Fibroblast of the conjunctiva (primary cell): Measurements from ENCODE around the gene SLC6A6.

Source experiments
- DNase-seq: peaks from one replicate; pipeline ENCODE4 v3.0.0-alpha.2; 2010; ENCODE audit warnings: low read depth

The SLC6A6 gene

GRCh38 chr3:14422016-14422963 lies 19.9 kb downstream of the SLC6A6 start:
- no peak for DNase-seq

DNA sequence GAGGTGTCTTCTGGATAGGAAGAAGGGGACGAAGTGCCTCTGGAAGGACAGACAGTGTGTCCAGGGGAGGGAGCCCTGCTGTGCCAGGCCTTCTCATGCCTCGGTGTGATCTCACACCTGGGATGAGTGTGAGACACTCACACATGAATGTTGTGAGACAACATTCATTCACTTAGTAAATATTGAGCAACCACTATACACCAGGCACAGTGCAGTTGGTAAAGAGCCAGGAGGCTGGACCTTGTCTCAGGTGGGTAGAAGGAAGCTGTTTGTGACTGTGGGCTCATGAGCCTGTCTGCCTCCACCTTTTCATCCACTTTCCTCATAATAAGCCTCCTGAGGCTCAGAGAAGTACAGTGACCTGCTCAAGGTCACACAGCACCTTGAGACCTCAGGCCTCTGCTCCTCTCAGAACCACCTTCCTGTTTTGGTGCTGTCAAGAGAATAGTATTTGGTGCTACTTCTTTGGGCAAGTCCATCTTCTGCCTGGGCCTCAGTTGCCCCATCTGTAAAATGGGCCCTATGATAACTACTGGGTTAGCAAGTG lies 20.9 kb downstream of the SLC6A6 start:
- no peak for DNase-seq

GRCh38 chr3:14423963-14424362 lies 21.6 kb downstream of the SLC6A6 start:
- DNase-seq, result no peak

DNA sequence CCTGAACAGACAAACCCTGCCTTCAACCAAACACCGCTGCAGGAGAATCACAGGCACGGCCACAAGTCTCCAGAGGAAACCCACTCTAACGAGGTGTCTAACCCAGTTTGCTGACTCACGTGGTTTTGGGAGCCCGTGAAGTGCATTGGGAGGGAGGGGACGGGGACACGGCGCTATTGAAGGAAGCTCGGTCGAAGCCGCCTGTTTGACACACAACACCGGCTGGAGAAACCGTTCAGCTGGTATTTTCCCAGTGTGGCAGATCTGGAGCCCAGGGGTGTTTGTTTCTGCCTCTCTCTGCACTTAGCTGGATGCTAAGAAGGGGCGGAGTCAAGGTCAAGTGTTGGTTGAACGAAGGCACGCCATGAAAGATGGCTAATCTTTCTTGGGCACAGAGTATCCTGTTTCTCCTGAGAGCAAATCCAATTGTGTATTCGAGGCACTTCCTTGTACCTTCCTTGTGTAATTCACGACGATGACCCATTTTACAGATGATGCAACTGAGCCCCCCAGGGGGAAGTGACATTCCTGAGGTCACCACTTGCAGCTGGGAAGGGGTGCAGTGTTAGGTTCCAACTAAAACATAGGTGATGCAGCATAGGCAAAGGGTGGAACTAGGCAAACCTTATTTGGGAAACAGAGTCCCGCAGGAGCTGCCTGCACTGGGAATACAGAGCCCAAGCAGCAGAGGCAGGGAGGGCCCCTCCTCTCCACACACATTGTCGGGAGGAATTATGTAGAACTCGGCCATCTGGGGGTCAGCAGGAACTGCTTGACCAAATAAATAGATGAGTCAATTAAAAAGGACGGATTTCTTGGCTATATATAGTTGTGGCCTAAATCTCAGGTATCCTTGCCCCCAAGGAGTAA lies 22.5 kb downstream of the SLC6A6 start:
- DNase-seq, result no peak

DNA sequence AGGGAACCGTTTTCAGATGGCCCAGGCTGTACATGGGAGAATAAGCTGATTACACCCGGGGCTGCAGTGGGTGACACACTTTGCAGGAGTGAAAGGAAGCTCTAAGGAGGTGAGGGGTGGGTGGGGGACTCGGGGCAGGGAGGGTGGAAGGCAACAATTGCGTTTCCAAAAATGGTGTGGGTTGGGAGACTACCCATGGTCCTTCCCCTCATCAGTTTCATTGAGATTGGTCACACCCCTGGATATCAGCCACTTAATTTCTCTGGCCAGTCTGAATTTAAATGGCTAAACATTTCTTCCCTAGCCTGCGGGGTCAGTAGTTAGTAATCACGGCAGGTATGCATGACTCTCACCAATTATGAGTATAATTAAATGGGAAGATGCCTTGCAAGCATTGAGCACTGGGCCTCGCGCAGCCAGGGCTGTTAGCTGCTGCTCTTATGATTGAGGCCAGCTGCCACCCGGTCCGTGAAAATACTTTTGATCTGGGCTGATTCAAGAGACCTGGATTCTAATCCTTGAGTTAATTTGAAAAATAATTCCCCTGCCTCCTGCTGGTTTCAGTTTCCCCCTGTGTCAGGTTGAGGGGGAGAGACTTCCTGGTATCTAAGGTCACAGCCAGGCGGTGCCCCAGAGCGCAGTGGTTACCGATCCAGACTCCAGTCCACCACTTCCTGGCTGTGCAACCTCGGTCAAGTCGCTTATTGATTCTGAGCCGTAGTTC lies 23.3 kb downstream of the SLC6A6 start:
- DNase-seq, result no peak

DNA sequence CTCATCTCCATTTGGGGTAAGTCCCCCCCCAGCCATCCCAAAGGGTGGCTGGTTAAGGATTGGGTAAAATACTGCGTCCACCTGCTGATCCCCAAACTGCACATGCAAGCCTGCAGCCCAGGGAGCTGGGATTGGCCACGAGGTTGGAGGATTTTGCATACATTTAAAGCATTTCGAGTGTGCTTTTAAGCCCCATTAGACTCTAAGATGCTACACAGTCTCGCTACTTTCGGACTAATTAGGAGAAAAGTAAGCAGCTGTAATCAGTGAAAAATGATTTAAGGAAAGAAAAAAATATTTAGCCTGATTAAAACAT lies 23.9 kb downstream of the SLC6A6 start:
- DNase-seq, result no peak

DNA sequence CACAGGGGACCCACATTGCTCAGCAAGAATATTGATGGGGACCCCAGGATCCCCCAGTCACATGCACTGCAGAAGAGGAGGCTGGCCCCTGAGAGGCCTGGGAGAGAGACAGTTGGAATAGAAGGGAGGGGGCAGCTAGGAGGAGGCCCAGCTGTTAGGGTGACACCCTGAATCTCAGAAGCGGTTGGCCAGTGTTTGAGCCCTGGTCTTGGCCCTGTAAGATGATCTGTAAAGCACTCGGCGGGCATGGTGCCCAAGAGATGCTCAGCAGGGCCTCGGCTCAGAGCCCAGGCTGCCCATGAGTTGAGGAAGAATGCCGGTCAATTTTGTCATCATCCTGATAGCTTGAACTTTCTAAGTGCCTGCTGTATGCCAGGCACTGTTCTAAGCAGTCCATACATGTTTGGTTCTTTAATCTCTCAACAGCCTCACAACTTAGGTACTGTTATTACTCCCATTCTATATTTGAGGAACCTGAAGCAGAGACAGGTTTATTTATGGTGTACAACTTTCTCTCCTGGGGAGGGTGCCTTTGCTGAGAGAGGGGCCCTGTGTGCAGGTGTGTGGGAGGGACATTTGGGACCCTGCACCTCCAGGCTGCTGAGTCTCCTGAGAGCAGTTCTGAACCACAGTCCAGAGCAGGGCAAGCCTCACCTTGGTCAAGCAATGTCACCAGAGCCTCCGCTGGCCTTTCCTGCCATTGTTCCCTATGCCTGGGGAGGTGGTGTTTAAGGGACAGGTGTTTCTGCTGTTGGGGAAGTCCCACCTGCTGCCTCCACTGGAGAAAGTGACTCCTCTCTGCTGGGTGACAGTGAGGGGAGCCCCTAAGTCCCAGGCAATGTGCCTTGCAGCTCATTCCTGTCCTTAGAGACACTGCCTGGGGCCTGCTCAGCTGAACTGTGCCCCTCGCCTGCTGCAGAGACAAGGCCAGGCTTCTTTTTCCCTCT lies 26.0 kb downstream of the SLC6A6 start:
- no peak for DNase-seq

DNA sequence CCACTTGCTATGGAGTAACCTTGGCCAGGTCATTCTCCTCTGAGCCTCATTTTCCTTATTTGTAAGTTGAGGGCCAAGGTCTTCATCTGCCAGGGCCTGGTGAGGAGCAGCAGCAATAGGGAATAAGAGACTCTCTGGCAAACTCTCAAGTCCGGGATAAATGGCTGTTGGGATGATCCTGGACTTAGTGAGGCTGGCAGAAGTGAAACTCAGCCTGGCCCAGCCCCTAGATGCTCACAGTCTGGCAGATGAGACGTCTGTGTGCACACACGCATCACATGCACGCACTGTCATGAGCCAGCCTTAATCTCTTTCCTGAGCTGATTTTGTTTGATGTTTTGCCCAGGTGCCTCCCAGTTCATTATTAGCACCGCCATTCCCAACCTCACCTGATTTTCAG lies 26.8 kb downstream of the SLC6A6 start:
- DNase-seq, result no peak

DNA sequence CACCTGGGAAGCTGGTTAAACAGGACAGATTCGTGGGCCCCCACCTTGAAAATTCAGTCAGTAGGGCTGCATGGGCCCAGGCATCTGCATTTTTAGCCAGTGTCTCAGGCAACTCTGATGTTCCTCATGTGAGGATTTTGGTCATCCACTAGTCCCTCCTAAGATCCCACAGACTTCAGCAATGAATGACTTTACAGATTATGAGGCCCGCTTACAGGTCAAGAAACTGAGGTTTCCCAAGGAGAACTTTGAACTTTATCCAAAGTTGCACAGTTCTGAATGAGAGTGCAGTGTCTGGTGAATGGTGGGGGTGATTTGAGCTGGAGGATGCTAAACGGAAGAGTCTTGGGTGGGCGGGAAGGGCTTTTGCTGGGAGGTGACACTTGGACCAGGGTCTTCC lies 27.2 kb downstream of the SLC6A6 start:
- no peak for DNase-seq

DNA sequence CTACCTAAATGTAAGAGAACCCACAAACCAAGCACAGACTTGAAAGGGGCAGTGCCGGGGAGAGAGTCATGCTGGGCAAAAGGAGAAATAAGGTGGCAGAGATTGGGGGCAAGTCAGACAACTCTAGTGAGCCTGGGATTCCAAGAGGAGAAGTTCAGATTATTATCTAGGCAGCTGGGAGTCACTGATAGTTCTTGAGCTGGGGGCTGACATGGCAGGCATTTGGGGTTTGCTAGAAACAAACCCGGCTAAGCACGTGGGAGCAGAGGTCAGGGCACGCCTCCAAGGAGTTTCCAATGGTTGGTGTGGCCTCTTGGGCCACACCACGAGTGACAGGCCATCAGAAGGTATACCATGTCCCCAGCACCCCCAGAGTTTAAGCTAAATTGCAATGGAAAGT lies 27.6 kb downstream of the SLC6A6 start:
- no peak for DNase-seq

GRCh38 chr3:14430706-14431451 lies 28.5 kb downstream of the SLC6A6 start:
- no peak for DNase-seq

DNA sequence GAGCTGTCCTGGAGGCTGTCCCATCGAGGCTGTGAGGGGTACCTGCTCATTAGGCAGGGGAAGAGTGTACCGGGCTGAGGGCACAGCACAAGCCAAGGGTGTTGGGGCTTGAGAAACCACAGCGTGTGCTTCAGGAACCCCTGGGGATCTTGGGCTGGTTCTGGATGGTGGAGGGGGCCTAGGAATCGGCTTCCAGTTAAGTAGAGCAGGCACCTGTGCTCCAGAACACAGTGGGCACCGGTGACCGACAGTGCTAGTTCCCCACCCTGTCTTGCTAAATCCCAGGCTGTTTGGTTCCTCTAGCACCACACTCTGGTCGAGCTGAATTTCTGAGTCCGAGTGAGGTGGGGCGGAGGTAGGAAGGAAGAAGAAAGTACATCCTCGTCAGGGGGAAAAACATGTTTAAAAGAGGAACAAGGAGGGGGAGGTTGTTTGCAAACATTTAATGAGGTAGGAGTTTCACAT lies 29.1 kb downstream of the SLC6A6 start:
- DNase-seq, result no peak

DNA sequence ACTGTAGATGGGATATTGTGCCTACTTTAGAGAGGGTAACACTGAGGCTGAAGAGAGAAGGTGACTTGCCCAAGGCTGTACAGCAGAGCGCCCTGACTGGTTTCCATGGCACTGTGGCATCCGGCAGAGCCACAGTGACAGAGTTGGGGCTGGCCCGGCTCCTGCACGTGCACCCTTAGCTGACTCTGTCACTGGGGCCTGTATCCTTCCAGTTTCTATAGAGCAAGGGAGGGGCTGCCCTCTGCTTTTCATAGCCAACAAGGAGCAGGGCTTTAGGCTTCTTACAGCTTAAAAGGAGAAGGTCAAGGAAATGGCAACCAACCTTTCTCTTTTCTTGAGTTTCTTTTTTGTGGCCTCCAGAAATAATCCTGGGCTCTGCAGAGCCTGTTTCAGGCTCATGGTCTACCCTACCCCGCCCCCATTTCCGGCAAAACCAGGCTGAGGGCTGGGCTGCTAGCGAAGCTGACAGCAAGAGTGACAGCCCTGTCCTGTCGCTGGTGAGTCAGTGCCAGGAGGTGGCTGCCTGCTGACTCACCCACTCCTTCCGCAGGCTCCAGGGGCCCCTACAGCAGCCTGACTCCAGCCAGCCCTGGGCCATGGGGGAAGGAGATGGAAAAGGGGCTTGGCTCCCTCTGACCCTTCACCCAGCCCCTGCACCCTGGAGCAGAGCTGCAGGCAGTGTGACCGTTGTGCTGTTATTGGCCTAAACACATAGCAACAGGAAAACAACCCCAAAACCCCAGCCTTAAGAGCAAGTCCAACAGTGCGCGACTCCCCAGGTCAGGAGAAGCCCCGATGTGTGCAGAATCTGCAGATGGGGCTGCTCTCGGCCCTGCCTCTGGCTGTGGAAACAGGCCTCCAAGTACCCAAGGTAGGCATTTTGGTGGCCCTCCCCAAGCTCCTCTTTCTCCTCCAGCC lies 29.8 kb downstream of the SLC6A6 start:
- no peak for DNase-seq

GRCh38 chr3:14433106-14433505 lies 30.7 kb downstream of the SLC6A6 start:
- no peak for DNase-seq

DNA sequence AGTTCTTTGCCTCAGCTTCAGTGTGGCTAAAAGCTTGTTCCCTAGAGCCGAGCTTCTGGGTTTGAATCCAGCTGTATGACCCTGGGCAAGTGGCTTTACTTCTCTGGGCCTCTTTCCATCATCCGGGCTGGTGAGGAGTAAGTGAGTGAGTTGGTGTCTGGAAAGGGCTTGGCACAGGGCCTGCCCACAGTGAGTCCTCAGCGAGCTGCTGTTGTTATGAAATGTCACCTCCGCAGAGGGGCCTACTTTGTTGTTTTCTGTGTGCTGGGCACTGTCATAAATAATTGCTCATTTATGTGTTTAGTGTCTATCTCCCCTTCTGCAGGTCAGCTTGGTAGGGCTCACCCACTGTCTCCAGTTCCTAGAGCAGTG lies 31.7 kb downstream of the SLC6A6 start:
- DNase-seq, result no peak

- no peak for DNase-seq
These were observed 32.2 kb downstream of the SLC6A6 start for GRCh38 chr3:14434498-14435151.

DNA sequence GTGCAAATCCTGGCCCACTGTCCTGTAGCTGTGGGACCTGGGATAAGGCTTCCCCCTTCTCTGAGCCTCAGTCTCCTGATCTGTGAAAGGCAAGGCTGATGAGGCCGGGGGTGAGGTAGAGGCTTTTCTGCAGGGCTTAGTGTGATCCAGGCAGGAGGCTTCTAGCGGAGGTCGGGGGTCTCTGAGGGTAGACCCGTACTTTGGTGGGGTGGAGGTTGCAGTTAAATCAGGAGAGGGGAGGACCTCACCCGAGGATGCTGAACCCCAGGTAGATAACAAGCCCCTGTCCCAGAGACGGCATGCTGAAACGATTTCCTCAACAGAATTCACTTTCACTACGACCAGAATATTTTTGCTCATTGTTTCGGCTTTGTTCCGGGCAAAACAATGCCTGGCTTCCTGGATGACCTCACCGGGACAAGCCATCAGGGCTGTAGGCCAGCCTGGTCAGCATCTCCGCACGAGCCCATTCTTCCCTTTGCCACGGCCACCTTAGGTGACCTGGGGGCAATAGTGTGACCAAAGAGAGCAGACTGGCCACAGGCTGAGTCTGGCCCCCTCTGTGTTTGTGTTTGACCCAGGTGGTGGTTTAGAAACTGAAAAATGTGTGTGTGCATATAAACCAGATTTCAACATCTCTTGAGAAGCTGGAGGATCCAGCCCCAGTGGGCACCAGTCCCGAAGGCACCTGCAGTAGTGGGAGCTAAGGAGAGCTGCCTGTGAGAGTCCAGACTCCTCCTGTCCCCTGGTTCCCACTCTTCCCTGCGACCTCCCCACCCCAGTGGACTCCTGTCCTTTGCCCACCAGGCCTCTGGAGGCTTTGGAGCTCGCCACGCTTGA lies 33.0 kb downstream of the SLC6A6 start:
- DNase-seq, result no peak

- no peak for DNase-seq
These were observed 34.5 kb downstream of the SLC6A6 start for GRCh38 chr3:14436954-14437281.
